OCI-LY1 (cell line): Measurements from ENCODE around the gene UBR2.

Source experiments
- H2AFZ ChIP-seq: fragments of 200-600 bp; sonication (generic), shearing (Covaris generic); 2 replicates; pipeline ENCODE4 v1.6.0; 2014; ENCODE audit warnings: antibody characterized with exemption, mild to moderate bottlenecking, low read length
- H3F3A ChIP-seq: fragments of 200-600 bp; sonication (generic), shearing (Covaris generic); 2 replicates; pipeline ENCODE4 v1.6.0; 2014; ENCODE audit warnings: mild to moderate bottlenecking, antibody characterized with exemption, low read length, moderate library complexity; ENCODE audit not compliant: insufficient read depth
- H3K27ac ChIP-seq: fragments of 200-600 bp; sonication (generic); 2 replicates; pipeline ENCODE4 v1.5.1; 2014; ENCODE audit warnings: low read length, mixed run types, mild to moderate bottlenecking, low read depth; ENCODE audit not compliant: poor library complexity, severe bottlenecking
- H3K27me3 ChIP-seq: fragments of 200-600 bp; sonication (generic); 2 replicates; pipeline ENCODE4 v1.6.0; 2014; ENCODE audit warnings: antibody characterized with exemption, mild to moderate bottlenecking, low read length, moderate library complexity; ENCODE audit not compliant: insufficient read depth
- H3K36me3 ChIP-seq: fragments of 200-600 bp; sonication (generic); 2 replicates; pipeline ENCODE4 v1.6.1; 2014; ENCODE audit warnings: mild to moderate bottlenecking, antibody characterized with exemption, low read length, moderate library complexity, mixed read lengths; ENCODE audit not compliant: insufficient read depth
- H3K4me1 ChIP-seq: fragments of 200-600 bp; sonication (generic); 2 replicates; pipeline ENCODE4 v1.5.1; 2014; ENCODE audit warnings: mild to moderate bottlenecking, low read length, moderate library complexity; ENCODE audit not compliant: insufficient read depth, severe bottlenecking
- H3K4me2 ChIP-seq: fragments of 200-600 bp; sonication (generic), shearing (Covaris generic); 2 replicates; pipeline ENCODE4 v1.6.1; 2014; ENCODE audit warnings: low read length
- H3K4me3 ChIP-seq: fragments of 200-600 bp; sonication (generic); 2 replicates; pipeline ENCODE4 v1.5.1; 2014; ENCODE audit warnings: low read length, low read depth, mild to moderate bottlenecking, mixed read lengths; ENCODE audit not compliant: poor library complexity, severe bottlenecking
- H3K79me2 ChIP-seq: fragments of 200-600 bp; shearing (Covaris generic); 2 replicates; pipeline ENCODE4 v1.6.1; 2016; ENCODE audit warnings: mixed run types, low read length, mixed read lengths; ENCODE audit not compliant: insufficient read depth
- H3K9ac ChIP-seq: fragments of 200-600 bp; sonication (generic), shearing (Covaris generic); 2 replicates; pipeline ENCODE4 v1.6.1; 2014; ENCODE audit warnings: mild to moderate bottlenecking, low read length, mixed read lengths
- H3K9me2 ChIP-seq: fragments of 200-600 bp; sonication (generic), shearing (Covaris generic); 2 replicates; pipeline ENCODE4 v1.6.1; 2014; ENCODE audit warnings: low read depth, mild to moderate bottlenecking, low read length, mixed read lengths
- H3K9me3 ChIP-seq: fragments of 200-600 bp; shearing (Covaris generic); 2 replicates; pipeline ENCODE4 v1.6.1; 2014; ENCODE audit warnings: low read length, mixed read lengths
- H4K20me1 ChIP-seq: fragments of 200-600 bp; sonication (generic), shearing (Covaris generic); 2 replicates; pipeline ENCODE4 v1.6.0; 2016; ENCODE audit warnings: mild to moderate bottlenecking, low read length; ENCODE audit not compliant: insufficient read depth
- EZH2 ChIP-seq: fragments of 200-600 bp; sonication (generic), shearing (Covaris generic); IDR thresholded peaks from 2 replicates; pipeline ENCODE4 v1.8.0; 2017; ENCODE audit warnings: borderline replicate concordance, mixed run types, mild to moderate bottlenecking, antibody characterized with exemption, low read length, moderate library complexity, mixed read lengths
- TF ChIP-seq, protein P1 (sequence below): fragments of 200-600 bp; sonication (generic), shearing (Covaris generic); IDR thresholded peaks from 2 replicates; pipeline ENCODE4 v1.5.1; 2017; ENCODE audit warnings: mild to moderate bottlenecking, antibody characterized with exemption, low read length, moderate library complexity, mixed read lengths

UBR2 gene

DNA sequence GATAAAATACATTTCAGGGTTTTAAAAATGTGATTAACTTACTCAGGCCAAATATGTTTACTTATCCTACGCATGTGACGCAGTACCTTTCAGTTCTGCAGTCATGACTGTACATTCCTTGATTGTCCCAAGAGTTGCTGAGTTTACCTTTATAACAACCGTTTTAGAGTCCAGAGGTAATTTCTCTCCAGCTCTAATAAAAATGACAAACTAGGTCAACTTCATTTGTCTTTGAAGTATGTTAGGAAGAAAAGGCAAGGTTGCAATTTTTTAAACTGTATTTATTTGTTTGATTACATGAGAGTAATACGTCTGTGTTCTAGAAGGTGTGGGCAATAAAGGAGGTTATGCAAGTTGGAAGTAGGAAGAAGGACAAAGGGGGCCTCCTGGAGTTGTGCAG lies 38.6 kb upstream of the UBR2 start:
- H3K79me2 ChIP-seq = no peaks in the 10 kb centered on the region
- no peak for TF ChIP-seq EZH2
- H3F3A ChIP-seq = no peaks in the 10 kb centered on the region
- H3K4me1 ChIP-seq = no peaks in the 10 kb centered on the region
- H3K4me3 ChIP-seq = no peak overlapping the region
- no peak overlapping the region for H3K9ac ChIP-seq
- H3K9me2 ChIP-seq = no peaks in the 10 kb centered on the region
- H3K36me3 ChIP-seq = no peaks in the 10 kb centered on the region; the same call in 1 of the 2 replicates
- no peak overlapping the region for H2AFZ ChIP-seq
- no peaks in the 10 kb centered on the region; the same call in 1 of the 2 replicates for H3K9me3 ChIP-seq
- H3K27ac ChIP-seq = no peak overlapping the region
- H4K20me1 ChIP-seq = no peaks in the 10 kb centered on the region
- H3K4me2 ChIP-seq = no peak overlapping the region
- H3K27me3 ChIP-seq = no peaks in the 10 kb centered on the region

DNA sequence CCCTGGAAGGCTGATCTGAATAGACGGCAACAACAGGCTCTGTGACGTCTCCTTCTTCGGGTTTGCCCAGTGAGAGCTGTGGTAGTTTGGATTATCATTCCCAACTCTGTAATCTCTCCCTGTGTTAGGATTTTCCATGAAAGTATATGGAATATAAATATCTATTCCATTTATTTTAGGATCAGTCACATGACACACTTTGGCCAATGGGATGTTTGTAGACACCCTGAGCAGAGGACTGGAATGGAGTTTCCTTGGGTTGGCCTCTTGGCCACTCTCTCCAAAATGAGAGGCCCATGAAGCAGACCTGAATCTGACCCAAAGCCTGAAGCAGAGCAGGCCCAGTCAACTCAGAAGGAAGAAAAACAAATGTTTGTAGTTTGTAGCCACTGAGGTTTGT lies 37.2 kb upstream of the UBR2 start:
- Histone ChIP-seq H3K4me3 (no peak overlapping the region), H2AFZ (no peak overlapping the region), H3K9ac (no peak overlapping the region), H3K9me2 (no peaks in the 10 kb centered on the region), H3K4me1 (no peaks in the 10 kb centered on the region), H3K27me3 (no peaks in the 10 kb centered on the region), H3K36me3 (no peaks in the 10 kb centered on the region), H3K79me2 (no peaks in the 10 kb centered on the region), H4K20me1 (no peaks in the 10 kb centered on the region), H3F3A (no peaks in the 10 kb centered on the region), H3K27ac (no peak overlapping the region), H3K4me2 (no peak overlapping the region), H3K9me3 (no peaks in the 10 kb centered on the region)
- TF ChIP-seq EZH2 = no peak

DNA sequence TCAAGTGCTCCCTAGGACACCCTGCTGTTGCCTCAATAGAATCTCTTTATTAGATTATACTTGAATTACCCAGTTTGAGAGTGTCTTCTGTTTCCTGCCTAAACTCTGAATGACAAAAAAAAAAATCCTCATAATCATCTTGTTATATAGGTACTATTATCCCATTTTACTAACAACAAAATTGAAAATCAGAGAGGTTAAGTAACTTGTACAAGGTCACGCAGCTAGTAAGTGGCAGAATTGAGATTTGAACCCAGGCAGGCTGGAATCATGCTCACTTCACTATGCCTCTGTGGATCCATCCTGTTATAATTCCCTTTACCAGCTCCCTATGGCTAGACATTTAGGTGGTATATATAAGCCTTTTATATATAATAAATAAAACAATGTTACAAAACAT lies 36.6 kb upstream of the UBR2 start:
- H3K9me3 ChIP-seq = no peaks in the 10 kb centered on the region
- H3K27me3 ChIP-seq = no peaks in the 10 kb centered on the region
- H4K20me1 ChIP-seq = no peaks in the 10 kb centered on the region
- no peak overlapping the region for H2AFZ ChIP-seq
- H3K4me3 ChIP-seq = no peak overlapping the region
- no peaks in the 10 kb centered on the region for H3K4me1 ChIP-seq
- H3K9ac ChIP-seq = no peak overlapping the region
- no peaks in the 10 kb centered on the region for H3F3A ChIP-seq
- no peaks in the 10 kb centered on the region for H3K36me3 ChIP-seq
- H3K27ac ChIP-seq = no peak overlapping the region
- no peak overlapping the region for H3K4me2 ChIP-seq
- no peaks in the 10 kb centered on the region for H3K9me2 ChIP-seq
- TF ChIP-seq EZH2 = no peak
- TF ChIP-seq, protein P1, sequence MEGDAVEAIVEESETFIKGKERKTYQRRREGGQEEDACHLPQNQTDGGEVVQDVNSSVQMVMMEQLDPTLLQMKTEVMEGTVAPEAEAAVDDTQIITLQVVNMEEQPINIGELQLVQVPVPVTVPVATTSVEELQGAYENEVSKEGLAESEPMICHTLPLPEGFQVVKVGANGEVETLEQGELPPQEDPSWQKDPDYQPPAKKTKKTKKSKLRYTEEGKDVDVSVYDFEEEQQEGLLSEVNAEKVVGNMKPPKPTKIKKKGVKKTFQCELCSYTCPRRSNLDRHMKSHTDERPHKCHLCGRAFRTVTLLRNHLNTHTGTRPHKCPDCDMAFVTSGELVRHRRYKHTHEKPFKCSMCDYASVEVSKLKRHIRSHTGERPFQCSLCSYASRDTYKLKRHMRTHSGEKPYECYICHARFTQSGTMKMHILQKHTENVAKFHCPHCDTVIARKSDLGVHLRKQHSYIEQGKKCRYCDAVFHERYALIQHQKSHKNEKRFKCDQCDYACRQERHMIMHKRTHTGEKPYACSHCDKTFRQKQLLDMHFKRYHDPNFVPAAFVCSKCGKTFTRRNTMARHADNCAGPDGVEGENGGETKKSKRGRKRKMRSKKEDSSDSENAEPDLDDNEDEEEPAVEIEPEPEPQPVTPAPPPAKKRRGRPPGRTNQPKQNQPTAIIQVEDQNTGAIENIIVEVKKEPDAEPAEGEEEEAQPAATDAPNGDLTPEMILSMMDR = no peak
- no peaks in the 10 kb centered on the region for H3K79me2 ChIP-seq

DNA sequence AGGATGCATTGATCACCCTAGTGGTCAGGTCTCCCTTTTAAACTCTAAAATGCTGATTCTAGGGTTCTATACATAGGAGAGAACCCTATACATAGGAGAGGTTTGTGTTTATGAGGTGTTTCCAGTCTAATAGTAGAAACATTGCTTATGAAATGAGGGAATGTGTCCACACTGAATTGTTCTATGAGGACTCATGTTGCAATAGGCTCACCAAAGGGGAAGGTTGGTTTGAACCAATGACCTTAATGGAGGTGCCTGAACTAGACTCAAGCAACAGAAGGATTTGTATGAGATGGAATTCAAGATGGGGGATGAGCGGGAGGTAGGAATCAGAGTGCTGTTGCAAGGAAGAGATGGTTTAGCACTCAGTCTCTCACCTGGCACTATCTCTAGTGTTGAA lies 33.5 kb upstream of the UBR2 start:
- H3K36me3 ChIP-seq = no peaks in the 10 kb centered on the region
- H3K4me1 ChIP-seq = no peaks in the 10 kb centered on the region
- no peaks in the 10 kb centered on the region for H3F3A ChIP-seq
- no peak overlapping the region for H2AFZ ChIP-seq
- no peak overlapping the region for H3K4me3 ChIP-seq
- H3K9me2 ChIP-seq = no peaks in the 10 kb centered on the region
- TF ChIP-seq, protein P1 = no peak
- no peak for TF ChIP-seq EZH2
- H3K9me3 ChIP-seq = no peaks in the 10 kb centered on the region
- no peaks in the 10 kb centered on the region for H4K20me1 ChIP-seq
- H3K9ac ChIP-seq = no peak overlapping the region
- no peaks in the 10 kb centered on the region for H3K27me3 ChIP-seq
- no peaks in the 10 kb centered on the region for H3K79me2 ChIP-seq
- H3K27ac ChIP-seq = no peak overlapping the region
- no peak overlapping the region for H3K4me2 ChIP-seq
